Esophagus (tissue), 2 donors: ENCODE data around the gene MPP2. TPM values are rescaled to one million over a fixed set of nuclear protein-coding genes. Genes with fewer than 3 reads are reported as not detected.
"Not testable (repeated sequence)": the region's sequence is repeated elsewhere in the genome, so short reads cannot be mapped to it uniquely, and the experiment has no call there.

Experiments used
- H3K27ac ChIP-seq, 2 donors: one replicate each; pipeline ENCODE4 v1.5.1; 2013; ENCODE audit warnings: low read depth in 2 of 2, mild to moderate bottlenecking in 2 of 2, inconsistent platforms in 1 of 2, low read length in 1 of 2, moderate library complexity in 1 of 2
- H3K27me3 ChIP-seq, 2 donors: one replicate each; pipeline ENCODE4 v1.6.1; 2013; ENCODE audit warnings: low read length in 2 of 2, control low read depth in 1 of 2, mild to moderate bottlenecking in 1 of 2; ENCODE audit not compliant: insufficient read depth in 2 of 2, control insufficient read depth in 1 of 2
- H3K36me3 ChIP-seq, 2 donors: one replicate each; pipeline ENCODE4 v1.6.1; 2013; ENCODE audit warnings: low read length in 1 of 2; ENCODE audit not compliant: control insufficient read depth in 2 of 2, insufficient read depth in 2 of 2
- H3K4me1 ChIP-seq, 2 donors: one replicate each; pipeline ENCODE4 v1.6.1; 2013; ENCODE audit warnings: low read length in 1 of 2; ENCODE audit not compliant: control insufficient read depth in 2 of 2, insufficient read depth in 2 of 2
- H3K4me3 ChIP-seq, 2 donors: one replicate each; pipeline ENCODE4 v1.5.1; 2013; ENCODE audit warnings: low read length in 2 of 2, mild to moderate bottlenecking in 2 of 2, low read depth in 1 of 2, moderate library complexity in 1 of 2
- H3K9me3 ChIP-seq, 2 donors: one replicate each; pipeline ENCODE4 v1.6.1; 2013; ENCODE audit warnings: mild to moderate bottlenecking in 2 of 2, low read depth in 1 of 2, low read length in 1 of 2, moderate library complexity in 1 of 2; ENCODE audit not compliant: control insufficient read depth in 2 of 2, insufficient read depth in 1 of 2
- WGBS, 2 donors: extraction: QIAGEN DNeasy Blood & Tissue Kit; methylation state at CpG; one replicate each; pipeline ENCODE4 v1.1.7; 2013; 5-methylcytosine and 5-hydroxymethylcytosine counted together
- polyA plus RNA-seq, 2 donors: library from polyadenylated mRNA; stranded (reverse); fragments of 200-250 nt; gene quantifications; one replicate each; pipeline ENCODE4 v1.2.3, GENCODE V29; 2013
- donor health status: healthy with polysubstance abuse.
- donor health status: Bipolar disorder and iron deficiency.

MPP2 gene
- polyA plus RNA-seq, 2 donors: 0.39 to 0.72 TPM

DNA sequence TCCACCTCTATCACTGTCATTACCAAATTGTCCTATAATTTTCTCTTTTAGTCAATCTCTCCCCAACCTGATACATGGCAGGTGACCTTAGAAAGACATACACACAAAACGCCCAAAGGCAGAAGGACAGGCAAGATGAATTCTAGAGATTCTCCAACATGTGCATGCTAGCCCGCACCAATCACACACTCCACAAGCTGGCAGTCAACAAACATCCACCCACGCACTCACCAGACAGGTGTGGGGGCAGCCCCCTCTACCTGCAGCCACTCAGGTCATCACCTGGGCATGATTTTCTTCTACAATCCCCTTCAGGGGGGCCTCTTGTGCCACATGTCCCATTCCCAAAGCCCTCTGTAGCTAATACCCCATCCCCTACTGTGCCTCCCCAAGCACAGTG lies 9.5 kb downstream of the MPP2 start:
- Histone ChIP-seq H3K27ac (no peak overlapping the region), H3K4me3 (no peak overlapping the region), H3K9me3 (no peaks in the 10 kb centered on the region), H3K27me3 (no peaks in the 10 kb centered on the region), H3K4me1 (peaks cover 3 to 11% of the 10 kb centered on the region in 2 donors), H3K36me3 (no peaks in the 10 kb centered on the region)
- WGBS, 2 donors: 58 to 69% methylated on average over 3 of the region's 3 CpGs

DNA sequence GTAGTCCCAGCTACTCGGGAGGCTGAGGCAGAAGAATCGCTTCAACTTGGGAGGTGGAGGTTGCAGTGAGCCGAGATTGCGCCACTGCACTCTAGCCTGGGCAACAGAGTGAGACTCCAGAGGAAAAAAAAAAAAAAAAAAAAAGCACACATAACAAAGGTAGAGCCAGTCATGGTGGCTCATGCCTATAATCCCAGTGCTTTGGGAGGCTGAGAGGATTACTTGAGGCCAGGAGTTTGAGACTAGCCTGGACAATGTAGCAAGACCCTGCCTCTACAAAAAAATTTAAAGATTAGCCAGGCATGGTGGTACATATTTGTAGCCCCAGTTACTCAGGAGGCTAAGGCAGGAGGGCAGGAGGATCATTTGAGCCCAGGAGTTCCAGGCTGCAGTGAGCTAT lies 12.8 kb downstream of the MPP2 start:
- not testable (repeated sequence) for H3K27ac ChIP-seq, H3K36me3 ChIP-seq, H3K9me3 ChIP-seq, H3K27me3 ChIP-seq, H3K4me3 ChIP-seq, H3K4me1 ChIP-seq
- 84 to 90% methylated on average over 4 of the region's 4 CpGs for WGBS, 2 donors

DNA sequence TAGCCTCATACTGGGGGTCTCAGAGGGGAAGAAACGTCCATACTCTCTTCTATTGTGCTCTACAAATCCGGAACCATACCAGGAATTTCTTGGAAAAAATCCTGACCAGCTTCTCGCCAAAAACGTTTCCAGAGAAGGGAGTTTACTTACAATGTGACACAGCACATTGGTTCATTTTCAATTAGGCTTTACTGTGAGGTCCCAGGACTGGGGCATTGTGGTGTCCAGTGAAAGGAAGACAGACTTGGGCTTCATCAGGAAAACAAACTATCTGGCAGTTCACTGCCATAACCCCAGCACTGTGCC lies 14.7 kb downstream of the MPP2 start:
- Histone ChIP-seq H3K27me3 (no peaks in the 10 kb centered on the region), H3K27ac (no peak overlapping the region), H3K4me3 (no peak overlapping the region), H3K4me1 (no peaks in the 10 kb centered on the region), H3K36me3 (no peaks in the 10 kb centered on the region), H3K9me3 (no peaks in the 10 kb centered on the region)
- WGBS, 2 donors: 31 to 44% methylated on average over 4 of the region's 4 CpGs

DNA sequence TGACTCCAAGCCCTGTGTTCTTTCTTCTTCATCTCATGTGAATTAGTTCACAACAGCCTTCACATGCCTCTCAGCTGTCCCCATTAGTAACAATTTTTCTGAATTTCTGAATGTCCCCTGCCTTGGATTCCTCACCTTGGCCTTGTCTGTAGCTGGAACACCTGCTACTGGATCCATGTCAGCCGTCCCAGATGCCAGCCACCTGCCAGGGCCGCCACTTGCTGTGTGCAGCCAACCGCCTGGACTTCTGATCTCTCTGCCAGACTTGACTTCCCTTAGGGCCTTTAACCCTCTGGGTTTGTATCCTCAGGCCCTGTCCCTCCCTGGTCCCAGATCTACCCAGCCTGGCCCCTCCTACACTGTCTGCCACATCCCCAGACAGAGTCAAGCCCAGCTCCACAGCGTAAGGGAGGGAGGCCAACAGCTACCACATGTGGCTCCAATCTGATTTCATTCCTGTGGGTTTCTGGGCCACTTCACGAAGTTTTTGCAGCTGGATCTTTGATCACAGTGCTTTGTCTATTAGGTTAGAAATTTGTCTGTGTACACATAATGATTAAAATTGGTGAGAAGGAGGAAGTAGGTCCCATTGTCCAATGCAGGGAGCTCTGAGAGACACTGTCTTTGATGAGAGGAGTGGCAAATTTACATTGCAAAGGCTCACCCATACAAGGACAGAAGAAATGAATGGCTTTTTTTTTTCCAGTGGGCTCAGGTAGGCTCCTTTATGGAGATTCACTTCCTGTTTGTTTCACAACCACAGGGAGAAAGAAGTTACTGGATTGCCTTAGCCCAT lies 15.3 kb downstream of the MPP2 start:
- WGBS, 2 donors: 72 to 84% methylated on average over 5 of the region's 5 CpGs
- H3K4me1 ChIP-seq: no peaks in the 10 kb centered on the region

DNA sequence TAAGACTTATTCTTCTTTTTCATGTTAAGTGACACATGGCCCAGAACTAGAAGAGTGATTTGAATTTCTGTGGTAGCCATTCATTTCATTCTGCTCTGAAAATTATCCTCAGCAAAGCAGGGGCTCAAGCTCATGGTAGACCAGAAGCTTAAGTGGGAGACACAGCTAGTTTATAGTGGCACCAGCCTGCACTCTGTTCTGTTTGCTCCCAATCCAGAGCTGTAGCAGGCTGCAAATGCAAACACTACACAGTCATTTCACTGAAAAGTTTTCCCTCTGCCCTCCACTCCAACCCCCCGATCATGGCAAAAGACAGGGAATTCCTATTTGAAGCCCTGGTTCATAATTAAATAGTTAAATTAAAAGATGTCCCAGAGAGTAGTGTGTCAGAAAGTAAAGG lies 17.1 kb downstream of the MPP2 start:
- Histone ChIP-seq H3K27me3 (no peaks in the 10 kb centered on the region), H3K36me3 (no peaks in the 10 kb centered on the region), H3K9me3 (no peaks in the 10 kb centered on the region), H3K4me1 (no peaks in the 10 kb centered on the region), H3K4me3 (no peak overlapping the region), H3K27ac (no peak overlapping the region)
- 96 to 100% methylated on average over 1 of the region's 1 CpG for WGBS, 2 donors

More for the DNA sequence above, 15.3 kb downstream of the MPP2 start:
- H3K9me3 ChIP-seq: no peaks in the 10 kb centered on the region
- H3K27ac ChIP-seq: no peak overlapping the region
- no peaks in the 10 kb centered on the region for H3K36me3 ChIP-seq
- H3K4me3 ChIP-seq: no peak overlapping the region
- H3K27me3 ChIP-seq: no peaks in the 10 kb centered on the region

DNA sequence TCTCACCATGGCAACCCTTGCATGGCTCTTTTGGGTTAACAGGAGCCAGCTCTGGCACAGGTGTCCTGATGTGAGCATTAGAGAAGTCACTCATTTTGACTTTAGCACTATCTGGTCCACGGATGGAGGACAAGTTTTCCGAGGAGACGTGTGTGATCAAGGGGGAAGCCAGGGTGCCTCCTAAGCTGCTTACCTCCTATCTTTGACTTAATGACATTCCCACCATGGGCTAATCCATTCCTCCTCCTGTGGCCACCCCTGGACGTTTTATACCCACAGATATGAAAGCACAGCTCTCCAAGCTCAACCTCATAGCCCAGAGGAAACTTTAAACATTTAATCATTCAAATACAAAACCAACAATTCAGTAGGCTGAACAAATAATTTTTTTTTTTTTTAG lies 18.8 kb downstream of the MPP2 start:
- H3K27ac ChIP-seq: no peak overlapping the region
- no peaks in the 10 kb centered on the region for H3K27me3 ChIP-seq
- H3K4me3 ChIP-seq: no peak overlapping the region
- WGBS, 2 donors: 77 to 79% methylated on average over 4 of the region's 4 CpGs
- H3K4me1 ChIP-seq: no peaks in the 10 kb centered on the region
- H3K36me3 ChIP-seq: no peaks in the 10 kb centered on the region
- H3K9me3 ChIP-seq: no peaks in the 10 kb centered on the region

DNA sequence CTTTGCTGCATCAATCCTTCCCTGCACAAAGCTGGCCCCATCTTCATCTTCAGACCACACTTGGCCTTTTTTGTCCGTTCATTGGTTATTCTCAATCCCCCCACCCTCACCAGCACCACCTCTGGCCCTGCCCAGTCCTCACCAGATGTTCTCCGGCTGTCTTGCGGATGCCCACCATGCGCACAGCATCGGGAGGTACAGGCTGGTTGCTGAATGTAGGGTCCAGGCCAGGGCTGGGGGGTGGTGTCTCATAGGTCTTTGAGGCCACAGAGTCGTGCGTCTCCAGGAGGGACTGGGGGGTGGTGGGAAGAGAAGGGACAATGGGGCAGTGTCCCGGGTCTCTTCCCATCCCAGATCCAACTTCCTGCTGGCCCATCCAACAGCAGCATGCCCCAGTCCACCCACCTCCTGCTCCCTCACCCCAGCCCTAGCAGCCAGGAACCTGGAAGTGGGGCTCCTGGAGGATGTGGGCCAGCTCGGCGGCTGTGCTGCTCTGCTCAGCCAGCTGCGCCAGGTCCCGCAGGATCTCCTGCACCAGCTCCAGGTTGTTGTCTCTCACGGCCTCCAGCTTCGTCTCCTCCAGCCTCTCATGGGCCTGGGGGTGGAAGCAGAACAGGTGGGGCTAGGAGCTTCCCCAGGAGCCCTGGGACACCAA lies 24.4 kb downstream of the MPP2 start:
- Histone ChIP-seq H3K9me3 (no peaks in the 10 kb centered on the region), H3K27ac (no peak overlapping the region), H3K4me3 (no peak overlapping the region), H3K4me1 (peaks cover 2 to 5% of the 10 kb centered on the region in 2 donors), H3K36me3 (no peaks in the 10 kb centered on the region), H3K27me3 (no peaks in the 10 kb centered on the region)
- 86% methylated on average over 14 of the region's 14 CpGs for WGBS, 2 donors

DNA sequence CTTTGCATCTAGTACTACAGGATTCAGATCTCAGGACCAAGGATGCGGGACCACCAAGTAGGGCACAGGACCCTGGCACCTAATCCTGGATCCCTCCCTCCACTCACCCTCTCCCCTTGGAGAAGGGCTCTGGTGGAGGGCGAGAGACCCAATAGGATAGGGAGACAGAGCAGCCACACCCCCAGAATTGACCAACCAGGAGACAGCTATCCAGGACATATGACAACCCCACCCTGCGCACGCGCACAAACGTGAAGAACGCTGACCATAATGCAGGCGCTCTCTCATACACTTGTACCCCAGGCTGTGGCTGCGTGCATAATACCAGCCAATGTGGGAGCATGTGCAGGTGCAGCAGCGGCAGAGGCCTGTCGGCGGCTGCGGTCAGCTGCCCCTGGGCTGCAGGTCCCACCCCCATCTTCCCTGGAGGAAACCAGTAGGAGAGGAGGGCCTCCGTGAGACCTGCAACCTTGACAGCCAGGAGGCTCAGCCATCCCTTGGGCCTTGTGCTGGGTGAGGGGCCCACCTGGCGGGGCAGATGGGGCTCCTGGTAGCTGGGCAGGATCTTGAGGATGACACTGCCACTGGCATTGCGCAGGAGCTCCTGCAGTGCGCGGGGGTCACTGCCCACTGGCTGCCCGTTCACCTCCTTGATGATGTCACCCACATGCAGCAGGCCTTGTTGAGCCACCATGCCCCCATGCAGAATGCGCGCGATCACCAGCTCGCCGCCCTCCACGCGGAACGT lies 25.4 kb downstream of the MPP2 start:
- Histone ChIP-seq H3K36me3 (no peaks in the 10 kb centered on the region), H3K9me3 (no peaks in the 10 kb centered on the region), H3K27me3 (no peaks in the 10 kb centered on the region), H3K27ac (no peak overlapping the region), H3K4me3 (no peak overlapping the region), H3K4me1 (peaks cover 2 to 5% of the 10 kb centered on the region in 2 donors)
- 92 to 94% methylated on average over 27 of the region's 27 CpGs for WGBS, 2 donors

DNA sequence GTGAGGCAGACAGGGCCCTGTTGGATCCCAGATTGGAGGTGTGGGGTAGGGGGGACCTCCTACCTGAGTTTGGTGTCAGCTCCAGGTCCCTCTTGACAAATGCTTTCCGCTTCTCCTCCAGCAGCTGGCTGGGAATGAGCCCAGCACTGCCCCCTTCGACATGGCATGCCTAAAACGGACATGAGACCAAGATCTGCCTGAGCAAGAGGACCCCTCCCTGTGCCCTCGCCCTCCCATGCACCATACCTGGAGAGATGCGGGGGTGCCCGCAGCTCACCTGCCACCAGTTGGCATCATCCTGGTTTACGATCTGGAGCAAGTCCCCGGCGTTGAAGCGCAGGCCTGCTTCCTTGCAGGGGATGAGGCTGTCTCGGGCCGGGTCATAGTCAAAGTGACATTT lies 26.2 kb downstream of the MPP2 start:
- Histone ChIP-seq H3K36me3 (no peaks in the 10 kb centered on the region), H3K27ac (no peak overlapping the region), H3K4me3 (no peak overlapping the region), H3K9me3 (no peaks in the 10 kb centered on the region), H3K4me1 (peaks cover 2 to 5% of the 10 kb centered on the region in 2 donors), H3K27me3 (no peaks in the 10 kb centered on the region)
- WGBS, 2 donors: 90 to 91% methylated on average over 12 of the region's 12 CpGs
